ENCODE measurements around the gene OR7G1. TPM values are rescaled to one million over a fixed set of nuclear protein-coding genes. Genes with fewer than 3 reads are reported as not detected.
"Not testable (repeated sequence)": the region's sequence is repeated elsewhere in the genome, so short reads cannot be mapped to it uniquely, and the experiment has no call there.

The OR7G1 gene
- total RNA-seq, 1 experiment from 2014 or later, result not detected

GRCh38 chr19:9075064-9075949 lies 40.3 kb downstream of the OR7G1 start (continued):
- TF ChIP-seq ZBTB43 (CRISPR knock-in tag; IDR thresholded peaks at IDR 0.05) (no peak), ZSCAN18 (CRISPR knock-in tag; IDR thresholded peaks at IDR 0.05) (peak; percentile 66; the same call in 1 of the 2 replicates), ZNF219 (CRISPR knock-in tag; IDR thresholded peaks at IDR 0.05; ENCODE audit: borderline replicate concordance) (no peak), SOX15 (CRISPR knock-in tag; IDR thresholded peaks at IDR 0.05) (no peak), TEAD4 (CRISPR knock-in tag; IDR thresholded peaks at IDR 0.05) (no peak), CREB1 (CRISPR knock-in tag; IDR thresholded peaks at IDR 0.05) (no peak), CREM (CRISPR knock-in tag; IDR thresholded peaks at IDR 0.05) (no peak)

GRCh38 chr19:9073806-9074205 lies 41.8 kb downstream of the OR7G1 start:
- Mint-ChIP-seq H3K4me3 (peak overlapping the region; percentile 16; the same call in 1 of the 2 replicates), H3K27ac (peak overlapping the region; percentile 97), H3K27me3 (ENCODE audit: low read depth) (no peaks in the 10 kb centered on the region), H3K4me1 (peaks cover 35% of the 10 kb centered on the region), H3K9me3 (no peaks in the 10 kb centered on the region), H3K36me3 (no peaks in the 10 kb centered on the region)
- DNase-seq (ENCODE audit: low spot score) (peak; percentile 20), ATAC-seq (peak; percentile 39)
- ChIA-PET POLR2A (no interaction called here), CTCF (interaction anchor here (0.7 kb wide), 1 partner anchor 85 kb away, joined by 4 read pairs; no protein-coding TSS in a partner anchor)
- no peak for TF ChIP-seq HMGA2 (CRISPR knock-in tag; IDR thresholded peaks at IDR 0.05)
- TF ChIP-seq ZNF396 (CRISPR knock-in tag; IDR thresholded peaks at IDR 0.05; ENCODE audit: borderline replicate concordance), result no peak
- TF ChIP-seq ZNF317 (CRISPR knock-in tag; IDR thresholded peaks at IDR 0.05; ENCODE audit: borderline replicate concordance, low read depth), result no peak
- TF ChIP-seq SMAD4 (CRISPR knock-in tag; IDR thresholded peaks at IDR 0.05), result no peak
- TF ChIP-seq USF2 (CRISPR knock-in tag; IDR thresholded peaks at IDR 0.05), result no peak
- TF ChIP-seq USF1 (CRISPR knock-in tag; IDR thresholded peaks at IDR 0.05), result no peak
- no peak for TF ChIP-seq GRHL2 (CRISPR knock-in tag; IDR thresholded peaks at IDR 0.05; ENCODE audit: insufficient replicate concordance, severe bottlenecking)
- TF ChIP-seq MYBL2 (CRISPR knock-in tag; IDR thresholded peaks at IDR 0.05), result no peak
- TF ChIP-seq ZNF671 (CRISPR knock-in tag; IDR thresholded peaks at IDR 0.05), result no peak
- no peak for TF ChIP-seq ERG (CRISPR knock-in tag; IDR thresholded peaks at IDR 0.05)

- H3K9me3 Mint-ChIP-seq, result not testable (repeated sequence)
Observed at GRCh38 chr19:9071720-9072119, 43.8 kb downstream of the OR7G1 start.

More at GRCh38 chr19:9071720-9072119, 43.8 kb downstream of the OR7G1 start:
- H3K27me3 Mint-ChIP-seq (ENCODE audit: low read depth); CTCF ChIA-PET; ATAC-seq; POLR2A ChIA-PET; H3K4me3 Mint-ChIP-seq; DNase-seq (ENCODE audit: low spot score); H3K36me3 Mint-ChIP-seq: not testable (repeated sequence)
- Mint-ChIP-seq H3K4me1 (peaks cover 35% of the 10 kb centered on the region), H3K27ac (peak overlapping the region; percentile 53; the same call in 1 of the 2 replicates)
